ENCODE results near the gene TTBK1. TPM values are rescaled to one million over a fixed set of nuclear protein-coding genes. Genes with fewer than 3 reads are reported as not detected.

TTBK1 gene
- total RNA-seq, 1 experiment from 2014 or later, result not detected

GRCh38 chr6:43290339-43290904 lies 47.1 kb downstream of the TTBK1 start:
- Histone ChIP-seq H3K27ac (ENCODE audit: low read depth, low read length, poor library complexity, severe bottlenecking) (no peak overlapping the region), H3K36me3 (ENCODE audit: insufficient read depth, low read length, poor library complexity, severe bottlenecking) (no peaks in the 10 kb centered on the region), H3K27me3 (replicated peaks; ENCODE audit: insufficient read depth, low read depth, low read length, poor library complexity) (peaks cover 3% of the 10 kb centered on the region), H3K4me3 (ENCODE audit: low read depth, low read length, poor library complexity, severe bottlenecking) (no peak overlapping the region), H3K9me3 (ENCODE audit: low read depth, low read length, poor library complexity, severe bottlenecking) (no peaks in the 10 kb centered on the region), H3K4me1 (ENCODE audit: insufficient read depth, low read length, poor library complexity, severe bottlenecking) (no peaks in the 10 kb centered on the region)
- TF ChIP-seq EZH2 (IDR thresholded peaks at IDR 0.05; ENCODE audit: borderline replicate concordance, low read depth, low read length, poor library complexity, severe bottlenecking) (no peak), CTCF (conservative IDR thresholded peaks at IDR 0.05; ENCODE audit: low read depth, low read length) (no peak)
- CTCF ChIA-PET, result no interaction called here
- BruUV-seq (replicated peaks), result no TSS peak
- DNase-seq (ENCODE audit: low spot score), result no peak
- POLR2A ChIA-PET (ENCODE audit: low non-redundant PET), result no interaction called here
- intact Hi-C loops (cut with micrococcal nuclease; ENCODE audit: unreplicated experiment), result no loop called here

GRCh38 chr6:43290905-43291355 lies 47.6 kb downstream of the TTBK1 start:
- TF ChIP-seq EZH2 (IDR thresholded peaks at IDR 0.05; ENCODE audit: borderline replicate concordance, low read depth, low read length, poor library complexity, severe bottlenecking), result no peak
- no peak for TF ChIP-seq CTCF (conservative IDR thresholded peaks at IDR 0.05; ENCODE audit: low read depth, low read length)
- no peaks in the 10 kb centered on the region for H3K9me3 ChIP-seq (ENCODE audit: low read depth, low read length, poor library complexity, severe bottlenecking)
- no peaks in the 10 kb centered on the region for H3K36me3 ChIP-seq (ENCODE audit: insufficient read depth, low read length, poor library complexity, severe bottlenecking)
- POLR2A ChIA-PET (ENCODE audit: low non-redundant PET), result no interaction called here
- intact Hi-C loops (cut with micrococcal nuclease; ENCODE audit: unreplicated experiment), result no loop called here
- H3K27me3 ChIP-seq (replicated peaks; ENCODE audit: insufficient read depth, low read depth, low read length, poor library complexity), result no peaks in the 10 kb centered on the region
- BruUV-seq (replicated peaks), result no TSS peak
- CTCF ChIA-PET, result no interaction called here
- no peaks in the 10 kb centered on the region for H3K4me1 ChIP-seq (ENCODE audit: insufficient read depth, low read length, poor library complexity, severe bottlenecking)
- H3K4me3 ChIP-seq (ENCODE audit: low read depth, low read length, poor library complexity, severe bottlenecking), result no peak overlapping the region
- H3K27ac ChIP-seq (ENCODE audit: low read depth, low read length, poor library complexity, severe bottlenecking), result no peak overlapping the region
- DNase-seq (ENCODE audit: low spot score), result no peak

DNA sequence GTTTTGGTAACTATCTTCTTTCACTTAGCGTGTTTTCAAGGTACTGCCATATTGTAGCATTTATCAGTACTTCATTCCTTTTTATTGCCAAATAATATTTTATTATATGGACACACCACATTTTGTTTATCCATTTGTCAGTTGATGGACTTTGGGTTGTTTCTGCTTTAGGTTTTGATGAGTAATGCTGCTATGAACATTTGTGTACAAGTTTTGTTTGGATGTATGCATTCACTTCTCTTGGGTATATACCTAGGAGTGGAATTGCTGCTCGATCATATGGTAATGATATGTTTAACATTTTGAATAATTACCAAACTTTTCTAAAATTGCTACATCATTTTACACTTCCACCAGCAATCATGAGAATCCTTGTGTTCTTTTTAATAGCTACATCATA lies 48.4 kb downstream of the TTBK1 start:
- H3K4me1 ChIP-seq (ENCODE audit: insufficient read depth, low read length, poor library complexity, severe bottlenecking), result no peaks in the 10 kb centered on the region
- BruUV-seq (replicated peaks), result no TSS peak
- no peak overlapping the region for H3K4me3 ChIP-seq (ENCODE audit: low read depth, low read length, poor library complexity, severe bottlenecking)
- no peaks in the 10 kb centered on the region for H3K9me3 ChIP-seq (ENCODE audit: low read depth, low read length, poor library complexity, severe bottlenecking)
- TF ChIP-seq EZH2 (IDR thresholded peaks at IDR 0.05; ENCODE audit: borderline replicate concordance, low read depth, low read length, poor library complexity, severe bottlenecking) (no peak), CTCF (conservative IDR thresholded peaks at IDR 0.05; ENCODE audit: low read depth, low read length) (no peak)
- DNase-seq (ENCODE audit: low spot score), result no peak
- no peaks in the 10 kb centered on the region for H3K36me3 ChIP-seq (ENCODE audit: insufficient read depth, low read length, poor library complexity, severe bottlenecking)
- no peaks in the 10 kb centered on the region for H3K27me3 ChIP-seq (replicated peaks; ENCODE audit: insufficient read depth, low read depth, low read length, poor library complexity)
- CTCF ChIA-PET, result no interaction called here
- no peak overlapping the region for H3K27ac ChIP-seq (ENCODE audit: low read depth, low read length, poor library complexity, severe bottlenecking)
- POLR2A ChIA-PET (ENCODE audit: low non-redundant PET), result no interaction called here
- intact Hi-C loops (cut with micrococcal nuclease; ENCODE audit: unreplicated experiment), result no loop called here

All from A673 (cell line).